SH-SY5Y (cell line): ENCODE data around the gene GPR42.

ENCODE experiments used
- GATA2 ChIP-seq: IDR thresholded peaks from 2 replicates; pipeline ENCODE4 v1.6.1; 2011; ENCODE audit warnings: mild to moderate bottlenecking, low read depth, low read length
- GATA3 ChIP-seq: IDR thresholded peaks from 2 replicates; pipeline ENCODE4 v1.6.1; 2011; ENCODE audit warnings: low read depth, mild to moderate bottlenecking, low read length, moderate library complexity

Gene GPR42

DNA sequence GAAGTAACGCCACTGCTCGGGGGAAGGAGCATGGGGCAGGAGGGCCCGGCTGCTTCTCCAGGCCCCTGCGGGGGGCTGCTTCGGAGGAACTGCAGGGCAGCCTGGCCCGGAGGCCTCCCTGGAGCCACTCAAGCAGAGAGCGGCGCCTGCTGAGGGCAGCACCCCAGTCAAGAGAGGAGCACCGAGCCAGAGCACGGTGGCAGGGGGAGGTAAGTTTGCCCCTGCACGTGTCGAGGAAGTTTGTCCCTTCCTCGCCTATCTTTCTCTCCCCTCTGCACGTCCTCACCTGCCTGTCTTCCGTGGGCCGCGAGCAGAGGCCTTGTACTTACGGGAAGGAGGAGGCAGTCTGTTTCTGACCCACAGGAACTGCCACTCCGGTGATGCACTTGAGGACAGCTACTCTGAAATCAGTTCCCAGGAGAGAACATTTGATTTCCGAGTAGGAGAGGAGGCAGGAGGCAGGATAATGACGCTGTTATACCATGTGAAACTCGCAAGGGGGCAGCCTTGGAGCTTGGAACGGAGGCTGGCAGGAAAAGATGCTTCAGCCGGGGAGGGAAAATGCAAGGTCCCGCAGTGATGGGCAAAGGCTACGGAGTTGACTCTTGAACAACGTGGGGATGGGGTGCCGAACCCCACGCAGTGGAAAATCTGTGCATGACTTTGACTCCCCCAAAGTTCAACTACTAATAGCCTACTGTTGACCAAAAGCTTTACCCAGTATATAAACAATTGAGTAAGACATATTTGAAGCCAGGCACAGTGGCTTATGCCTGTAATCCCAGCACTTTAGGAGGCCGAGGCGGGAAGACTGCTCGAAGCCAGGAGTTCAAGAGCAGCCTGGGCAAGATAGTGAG is 18.2 kb upstream of the GPR42 start:
- TF ChIP-seq GATA3 (no peak), GATA2 (no peak)

DNA sequence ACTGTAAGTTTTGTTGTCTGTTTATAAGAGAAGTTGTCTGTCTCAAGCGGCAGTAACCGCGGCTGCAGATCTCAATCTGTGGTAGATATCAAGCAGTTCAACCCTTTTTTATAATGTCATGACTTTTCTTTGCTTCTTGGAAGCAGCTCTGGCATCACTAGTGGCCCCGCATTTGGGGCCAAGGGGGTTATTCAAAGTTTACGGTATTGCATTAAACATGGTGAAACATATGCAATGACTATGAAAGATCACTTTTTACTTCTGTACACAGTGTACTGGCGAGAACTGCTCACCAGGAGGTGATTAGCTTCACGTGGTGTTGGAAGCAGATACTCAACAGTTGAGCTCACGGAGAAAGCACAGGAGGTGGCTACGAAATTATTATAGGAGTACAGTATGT is 17.2 kb upstream of the GPR42 start:
- TF ChIP-seq GATA3 (no peak), GATA2 (no peak)

DNA sequence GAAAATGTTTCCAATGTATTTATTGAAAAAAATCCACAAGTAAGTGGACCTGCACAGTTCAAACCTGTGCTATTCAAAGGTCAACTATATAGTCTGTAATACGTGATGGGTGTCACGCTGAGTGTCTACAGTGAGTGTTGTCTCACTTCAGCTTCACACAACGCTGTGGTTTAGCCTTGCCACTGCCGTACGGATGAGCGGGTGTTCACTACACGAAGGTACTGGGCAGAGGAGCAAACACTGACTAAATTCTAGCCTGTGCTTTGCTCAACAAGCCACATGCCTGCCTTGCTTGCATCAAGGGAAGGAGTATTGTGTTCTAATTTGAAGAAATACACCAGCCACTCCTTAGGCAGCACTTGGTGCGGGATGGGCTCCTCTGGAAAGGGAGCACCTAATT is 16.0 kb upstream of the GPR42 start:
- TF ChIP-seq GATA3 (no peak), GATA2 (no peak)

DNA sequence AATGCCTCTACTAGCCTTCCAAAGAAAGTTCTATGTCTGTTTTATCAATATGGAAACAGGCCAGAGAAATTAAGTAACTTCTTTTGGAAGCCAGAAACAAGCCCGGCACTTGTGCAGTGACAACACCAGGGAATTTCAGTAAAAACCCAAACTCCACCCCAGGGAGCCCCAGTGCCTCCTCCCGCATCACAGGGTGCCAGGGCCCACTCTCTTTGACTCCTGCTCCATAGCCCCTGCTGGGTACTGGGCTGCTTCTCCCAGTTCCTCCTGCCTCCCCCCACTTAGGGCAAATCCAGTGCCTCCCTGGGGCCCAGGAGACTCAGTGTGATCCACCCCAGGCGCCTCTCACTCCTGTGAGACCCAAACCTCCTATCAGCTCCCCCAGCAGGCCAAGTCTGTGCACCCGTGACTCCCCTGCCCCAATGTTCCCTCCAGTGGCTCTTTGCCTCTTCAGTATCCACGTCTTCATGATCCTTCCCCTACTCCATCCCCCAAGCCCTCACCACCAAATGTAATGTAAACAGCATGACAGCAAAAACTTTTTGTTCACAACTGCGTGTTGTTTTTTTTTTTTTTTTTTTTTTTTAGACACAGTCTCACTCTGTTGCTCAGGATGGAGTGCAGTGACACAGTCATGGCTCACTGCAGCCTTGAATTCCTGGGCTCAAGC is 14.9 kb upstream of the GPR42 start:
- TF ChIP-seq GATA3 = no peak
- TF ChIP-seq GATA2 = no peak

DNA sequence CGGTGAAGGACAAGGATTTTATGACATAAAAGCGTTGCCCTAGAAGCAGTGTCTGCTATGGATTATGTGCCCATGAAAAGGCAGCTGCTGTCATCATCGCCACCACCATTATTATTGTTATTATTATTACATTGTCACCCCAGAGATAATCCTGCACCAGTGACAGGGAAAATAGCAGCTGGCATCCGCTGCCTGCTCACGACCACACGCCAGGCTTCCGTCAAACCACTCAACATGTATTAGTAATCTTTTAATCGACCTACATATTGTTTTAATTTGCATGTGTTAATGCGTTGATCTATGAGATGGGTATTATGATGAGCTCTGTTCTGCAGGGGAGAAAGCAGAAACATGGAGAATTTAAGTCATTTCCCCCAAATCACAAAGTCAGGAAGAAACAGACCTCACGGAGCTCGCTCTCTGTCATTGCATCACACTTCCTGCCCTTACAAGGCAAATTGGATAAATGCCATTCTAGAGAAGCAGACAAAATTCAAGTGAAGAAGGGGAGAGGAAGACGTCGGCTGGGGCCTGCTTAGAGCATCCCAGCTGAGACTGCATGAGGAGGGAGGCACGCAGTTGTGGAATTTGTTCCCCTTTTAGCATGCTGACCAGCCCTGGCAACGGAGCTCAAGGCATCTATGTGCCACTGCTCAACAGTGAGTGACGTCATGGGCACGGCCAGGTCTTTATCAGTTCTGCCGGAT is 12.8 kb upstream of the GPR42 start, which contains the start of gene FFAR3:
TSS of gene FFAR3 (plus strand) at position 594 of the 707 bp plus-strand sequence. CDS start 431 bp downstream, outside the sequence.
- TF ChIP-seq GATA2 (no peak), GATA3 (no peak)

DNA sequence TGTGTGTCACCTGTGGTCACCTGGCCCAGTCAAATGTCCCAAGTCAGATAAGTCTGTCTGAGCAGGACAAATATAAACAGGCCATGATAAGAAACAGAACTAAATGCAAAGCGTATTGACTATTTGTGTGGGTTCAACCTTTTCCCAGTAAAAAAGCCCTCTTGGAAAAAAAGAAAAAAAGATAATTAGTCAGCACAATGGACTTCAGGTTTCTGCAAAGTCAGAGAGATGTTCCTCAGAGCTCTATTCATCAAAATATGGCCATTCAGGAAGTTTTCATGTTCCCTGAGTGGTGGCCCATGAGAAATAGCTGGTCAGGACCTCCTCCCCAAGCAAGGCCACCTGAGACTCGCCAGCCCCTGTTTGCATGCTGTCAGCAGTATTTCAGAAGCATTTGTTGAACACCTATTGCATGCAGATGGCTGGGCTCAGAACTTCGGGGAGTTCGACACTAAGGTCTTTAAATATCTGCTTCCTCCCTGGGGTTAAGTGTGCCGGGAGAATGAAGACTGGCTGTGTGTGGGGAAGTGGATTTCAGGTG is 9.9 kb upstream of the GPR42 start:
- TF ChIP-seq GATA2 (no peak), GATA3 (no peak)

DNA sequence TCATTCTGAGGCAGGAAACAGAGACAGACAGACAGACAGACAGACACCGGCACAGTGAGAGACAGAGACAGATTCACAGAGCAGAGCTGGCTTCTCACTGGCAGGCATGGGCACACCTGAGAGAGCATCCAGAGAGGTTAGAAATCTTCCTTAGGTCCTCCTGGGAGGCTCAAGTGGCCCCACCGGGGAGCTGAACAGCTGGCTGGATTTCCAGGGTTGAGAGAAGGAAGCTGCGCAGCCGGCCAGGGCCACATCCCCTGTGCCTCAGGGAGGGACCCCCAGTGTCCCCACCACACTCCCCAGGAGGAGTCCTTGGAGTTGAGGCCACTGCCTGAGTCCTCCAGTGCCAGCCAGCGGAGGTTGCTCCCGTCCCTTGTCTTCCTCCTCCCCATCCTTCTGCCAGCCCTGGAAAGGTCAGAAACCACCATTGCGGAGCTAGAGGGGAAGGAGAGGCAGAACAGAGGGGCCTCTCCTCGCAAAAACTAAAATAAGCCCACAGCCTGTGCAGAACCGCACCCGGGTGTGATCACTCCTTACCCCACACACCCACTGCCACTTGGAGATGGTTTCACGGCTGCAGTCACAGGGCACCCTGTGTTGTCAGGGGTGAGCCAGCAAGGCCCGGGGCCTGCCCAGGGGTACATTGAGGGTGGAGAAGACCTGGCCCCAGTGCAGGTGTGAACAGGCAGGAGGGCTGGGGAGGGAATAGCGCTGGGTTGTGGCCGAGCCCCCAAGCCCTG is 8.4 kb upstream of the GPR42 start:
- no peak for TF ChIP-seq GATA3
- no peak for TF ChIP-seq GATA2

DNA sequence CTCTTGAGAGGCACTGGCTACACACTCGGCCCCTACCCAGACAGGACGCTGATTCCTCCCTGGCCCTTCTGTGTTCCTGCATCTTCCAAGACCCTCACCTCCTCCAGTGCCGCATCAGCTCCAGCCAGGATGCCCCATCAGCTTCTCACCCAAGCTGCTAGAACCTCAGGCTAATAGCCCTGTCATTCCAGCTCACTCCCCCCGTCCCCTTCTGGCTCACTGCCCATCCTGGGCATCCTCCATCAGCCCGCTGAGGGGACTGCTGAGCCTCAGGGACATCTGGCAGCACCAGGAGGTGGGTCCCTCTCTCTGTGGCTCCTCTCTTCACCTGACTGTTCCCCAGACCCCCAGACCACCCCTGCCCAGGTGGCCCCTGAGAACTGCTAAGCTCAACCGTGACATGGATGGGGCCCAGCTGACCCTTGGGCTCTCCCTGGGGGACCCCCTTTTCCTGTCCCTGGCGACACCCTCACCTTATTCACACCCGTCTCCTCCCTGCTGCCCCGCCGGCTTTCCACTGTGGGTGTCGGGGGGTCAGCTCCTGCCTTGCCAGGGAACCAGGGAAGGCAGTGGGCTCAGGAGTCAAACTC is 7.8 kb upstream of the GPR42 start:
- TF ChIP-seq GATA2 = no peak
- TF ChIP-seq GATA3 = no peak

DNA sequence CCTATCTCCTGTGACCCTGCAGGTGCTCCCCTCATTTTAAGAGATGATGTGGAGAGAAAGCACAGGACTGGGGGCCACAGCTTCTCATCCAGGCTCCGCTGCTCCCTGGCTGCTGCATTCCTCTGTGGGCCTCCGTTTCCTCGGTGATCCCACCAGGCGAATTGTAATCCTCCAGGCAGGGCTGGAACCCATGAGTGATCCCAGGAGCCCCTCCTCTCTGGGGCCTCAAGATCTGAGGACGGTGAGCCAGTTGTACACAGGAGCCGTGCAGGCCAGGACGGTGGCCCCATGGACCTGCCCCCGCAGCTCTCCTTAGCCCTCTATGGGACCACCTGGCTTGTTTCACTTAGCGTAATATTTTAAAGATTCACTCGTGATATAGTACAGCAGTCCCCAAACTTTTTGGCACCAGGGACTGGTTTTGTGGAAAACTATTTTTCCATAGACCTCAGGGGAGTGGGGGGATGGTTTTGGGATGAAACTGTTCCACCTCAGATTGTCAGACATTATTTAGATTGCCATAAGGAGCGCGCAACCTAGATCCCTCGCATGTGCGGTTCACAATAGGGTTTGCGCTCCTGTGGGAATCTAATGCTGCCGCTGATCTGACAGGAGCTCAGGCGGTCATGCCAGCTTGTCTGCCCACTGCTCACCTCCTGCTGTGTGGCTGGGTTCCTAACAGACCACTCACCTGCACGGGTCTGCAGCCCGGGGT is 7.0 kb upstream of the GPR42 start:
- TF ChIP-seq GATA2 = no peak
- TF ChIP-seq GATA3 = no peak

DNA sequence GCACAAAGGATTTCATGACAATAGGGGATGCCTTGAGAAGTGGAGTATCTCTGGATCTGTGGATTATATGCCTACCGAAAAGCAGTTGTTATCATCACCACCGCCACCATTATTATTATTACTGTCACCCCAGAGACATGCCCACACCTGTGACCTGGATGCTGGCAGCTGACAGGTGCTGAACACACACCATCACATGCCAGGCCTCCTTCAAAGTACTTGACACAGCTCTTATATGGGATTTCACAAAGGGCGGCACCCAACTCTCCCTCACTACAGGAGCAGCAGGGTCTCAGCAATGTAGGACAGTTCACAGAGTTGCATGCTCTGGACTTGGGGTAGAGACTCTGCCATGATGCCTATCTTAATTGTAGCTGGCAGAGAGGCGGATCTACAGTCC is 5.6 kb upstream of the GPR42 start:
- no peak for TF ChIP-seq GATA2
- no peak for TF ChIP-seq GATA3

DNA sequence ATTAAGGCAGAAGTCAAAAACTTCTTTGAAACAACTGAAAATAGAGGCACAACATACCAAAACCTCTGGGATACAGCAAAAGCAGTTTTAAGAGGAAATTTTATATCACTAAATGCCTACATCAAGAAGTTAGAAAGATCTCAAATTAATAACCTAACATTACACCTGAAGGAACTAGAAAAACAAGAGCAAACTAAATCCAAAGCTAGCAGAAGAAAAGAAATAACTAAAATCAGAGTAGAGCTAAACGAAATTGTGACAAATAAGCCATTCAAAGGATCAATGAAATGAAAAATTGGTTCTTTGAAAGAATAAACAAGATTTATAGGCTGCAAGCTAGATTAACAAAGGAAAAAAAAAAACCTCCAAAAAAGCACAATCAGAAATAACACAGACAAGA is 2.5 kb upstream of the GPR42 start:
- TF ChIP-seq GATA2 = no peak
- no peak for TF ChIP-seq GATA3

DNA sequence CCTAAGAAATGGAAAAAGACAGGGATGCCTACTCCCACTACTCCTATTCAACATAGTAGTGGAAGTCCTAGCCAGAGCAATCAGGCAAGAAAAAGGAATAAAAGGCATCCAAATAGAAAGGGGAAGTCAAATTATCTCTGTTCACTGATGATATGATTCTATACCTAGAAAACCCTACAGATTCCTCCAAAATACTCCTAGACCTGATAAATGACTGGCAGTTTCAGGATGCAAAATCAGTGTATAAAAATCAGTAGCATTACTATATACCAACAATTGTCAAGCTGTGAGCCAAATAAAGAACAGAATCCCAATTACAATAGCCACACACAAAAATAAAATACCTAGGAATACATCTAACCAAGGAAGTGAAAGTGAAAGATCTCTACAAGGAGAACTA is 1.3 kb upstream of the GPR42 start:
- no peak for TF ChIP-seq GATA3
- no peak for TF ChIP-seq GATA2

DNA sequence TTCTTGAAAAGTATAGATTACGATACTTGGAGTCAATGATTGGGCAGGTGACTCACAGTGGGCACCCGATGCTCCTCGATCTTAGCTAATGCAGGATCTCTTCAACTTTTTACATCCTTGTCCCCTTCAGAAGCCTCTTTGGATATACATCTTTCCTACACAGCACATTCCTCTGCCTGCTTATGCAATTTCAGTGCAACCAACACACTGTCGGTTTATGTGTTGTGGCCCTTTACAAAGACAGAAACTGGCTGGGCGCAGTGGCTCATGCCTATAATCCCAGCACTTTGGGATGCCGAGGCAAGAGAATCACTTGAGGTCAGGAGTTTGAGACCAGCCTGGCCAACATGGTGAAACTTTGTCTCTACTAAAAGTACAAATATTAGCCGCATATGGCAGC is 2.6 kb downstream of the GPR42 start:
- TF ChIP-seq GATA3 = no peak
- no peak for TF ChIP-seq GATA2
